HG03196 (cell line): ENCODE data around the gene ZNF595.
"Not testable (repeated sequence)": the region's sequence is repeated elsewhere in the genome, so short reads cannot be mapped to it uniquely, and the experiment has no call there.

ENCODE experiments used
- ATAC-seq: cut with Tn5 transposase; IDR thresholded peaks from one replicate; pipeline ENCODE4 v1.9.1; 2021; ENCODE audit not compliant: unreplicated experiment

The ZNF595 gene

DNA sequence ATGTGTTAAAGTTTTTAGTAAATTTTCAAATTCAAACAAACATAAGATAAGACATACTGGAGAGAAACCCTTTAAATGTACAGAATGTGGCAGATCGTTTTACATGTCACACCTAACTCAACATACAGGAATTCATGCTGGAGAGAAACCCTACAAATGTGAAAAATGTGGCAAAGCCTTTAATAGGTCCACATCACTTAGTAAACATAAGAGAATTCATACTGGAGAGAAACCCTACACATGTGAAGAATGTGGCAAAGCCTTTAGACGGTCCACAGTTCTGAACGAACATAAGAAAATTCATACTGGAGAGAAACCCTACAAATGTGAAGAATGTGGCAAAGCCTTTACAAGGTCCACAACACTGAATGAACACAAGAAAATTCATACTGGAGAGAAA is 32.8 kb downstream of the ZNF595 start:
- no peak for ATAC-seq

DNA sequence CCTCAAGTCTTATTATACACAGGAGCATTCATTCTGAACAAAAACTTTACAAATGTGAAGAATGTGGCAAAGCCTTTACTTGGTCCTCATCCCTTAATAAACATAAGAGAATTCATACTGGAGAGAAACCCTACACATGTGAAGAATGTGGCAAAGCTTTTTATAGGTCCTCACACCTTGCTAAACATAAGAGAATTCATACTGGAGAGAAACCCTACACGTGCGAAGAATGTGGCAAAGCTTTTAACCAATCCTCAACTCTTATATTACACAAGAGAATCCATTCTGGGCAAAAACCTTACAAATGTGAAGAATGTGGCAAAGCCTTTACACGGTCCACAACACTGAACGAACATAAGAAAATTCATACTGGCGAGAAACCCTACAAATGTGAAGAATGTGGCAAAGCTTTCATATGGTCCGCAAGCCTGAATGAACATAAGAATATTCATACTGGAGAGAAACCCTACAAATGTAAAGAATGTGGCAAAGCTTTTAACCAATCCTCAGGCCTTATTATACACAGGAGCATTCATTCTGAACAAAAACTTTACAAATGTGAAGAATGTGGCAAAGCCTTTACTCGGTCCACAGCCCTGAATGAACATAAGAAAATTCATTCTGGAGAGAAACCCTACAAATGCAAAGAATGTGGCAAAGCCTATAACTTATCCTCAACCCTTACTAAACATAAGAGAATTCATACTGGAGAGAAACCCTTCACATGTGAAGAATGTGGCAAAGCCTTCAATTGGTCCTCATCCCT is 33.6 kb downstream of the ZNF595 start:
- not testable (repeated sequence) for ATAC-seq

DNA sequence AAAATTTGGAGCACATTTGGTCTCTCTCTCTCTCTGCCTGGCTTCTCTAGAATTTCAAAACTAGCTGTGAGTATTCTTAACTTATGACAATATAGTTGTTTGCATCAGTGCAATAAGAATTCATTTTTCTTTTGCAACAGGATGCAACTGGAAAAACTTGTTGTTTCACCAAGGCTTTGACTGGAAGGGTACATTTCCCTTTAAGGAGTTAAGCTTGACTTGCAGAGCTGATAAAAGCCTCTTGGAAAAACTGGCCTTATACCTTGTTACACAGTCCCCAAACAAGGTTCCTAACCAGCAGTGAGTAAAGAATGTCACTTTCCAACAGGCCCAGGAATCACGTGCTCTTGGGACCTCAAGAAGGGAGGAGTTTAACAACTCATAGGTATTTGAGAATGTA is 45.3 kb downstream of the ZNF595 start:
- no peak for ATAC-seq

DNA sequence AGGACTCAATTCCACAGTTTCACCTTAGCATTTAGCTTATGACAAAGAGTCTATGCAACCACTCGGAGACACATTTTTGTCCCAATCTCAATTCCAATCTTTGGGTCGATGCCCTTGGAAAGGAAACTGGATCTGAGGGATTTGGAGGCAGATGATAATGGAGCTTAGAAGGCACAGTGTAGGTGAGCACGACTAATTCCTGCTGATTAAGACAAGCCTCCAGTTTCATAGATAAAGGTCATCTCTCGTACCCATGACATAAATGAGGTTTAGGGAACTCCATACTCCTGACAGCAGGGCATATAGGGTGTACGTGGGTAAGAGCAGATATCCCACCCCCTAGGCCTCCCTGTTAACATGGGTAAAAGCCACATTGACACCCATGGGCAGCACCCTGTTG is 46.7 kb downstream of the ZNF595 start:
- ATAC-seq, result no peak

DNA sequence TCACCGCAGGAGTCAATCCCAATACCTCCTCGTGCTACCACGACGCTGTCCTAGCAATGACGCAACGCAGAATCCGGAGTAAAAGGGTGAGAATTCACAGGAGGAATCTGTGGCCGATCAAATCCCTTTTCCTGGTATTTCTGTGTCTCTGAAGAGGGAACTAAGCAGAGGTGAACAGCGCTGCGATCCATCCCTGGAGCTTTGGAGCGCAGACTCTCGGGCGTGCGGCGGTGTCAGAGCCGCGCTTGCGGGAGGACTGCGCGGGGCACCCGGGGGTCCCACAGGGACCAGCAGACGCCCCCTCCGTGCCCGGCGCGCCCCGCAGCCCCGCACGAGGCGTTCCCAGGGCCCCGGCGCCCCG is 53.9 kb downstream of the ZNF595 start:
- ATAC-seq, result no peak

DNA sequence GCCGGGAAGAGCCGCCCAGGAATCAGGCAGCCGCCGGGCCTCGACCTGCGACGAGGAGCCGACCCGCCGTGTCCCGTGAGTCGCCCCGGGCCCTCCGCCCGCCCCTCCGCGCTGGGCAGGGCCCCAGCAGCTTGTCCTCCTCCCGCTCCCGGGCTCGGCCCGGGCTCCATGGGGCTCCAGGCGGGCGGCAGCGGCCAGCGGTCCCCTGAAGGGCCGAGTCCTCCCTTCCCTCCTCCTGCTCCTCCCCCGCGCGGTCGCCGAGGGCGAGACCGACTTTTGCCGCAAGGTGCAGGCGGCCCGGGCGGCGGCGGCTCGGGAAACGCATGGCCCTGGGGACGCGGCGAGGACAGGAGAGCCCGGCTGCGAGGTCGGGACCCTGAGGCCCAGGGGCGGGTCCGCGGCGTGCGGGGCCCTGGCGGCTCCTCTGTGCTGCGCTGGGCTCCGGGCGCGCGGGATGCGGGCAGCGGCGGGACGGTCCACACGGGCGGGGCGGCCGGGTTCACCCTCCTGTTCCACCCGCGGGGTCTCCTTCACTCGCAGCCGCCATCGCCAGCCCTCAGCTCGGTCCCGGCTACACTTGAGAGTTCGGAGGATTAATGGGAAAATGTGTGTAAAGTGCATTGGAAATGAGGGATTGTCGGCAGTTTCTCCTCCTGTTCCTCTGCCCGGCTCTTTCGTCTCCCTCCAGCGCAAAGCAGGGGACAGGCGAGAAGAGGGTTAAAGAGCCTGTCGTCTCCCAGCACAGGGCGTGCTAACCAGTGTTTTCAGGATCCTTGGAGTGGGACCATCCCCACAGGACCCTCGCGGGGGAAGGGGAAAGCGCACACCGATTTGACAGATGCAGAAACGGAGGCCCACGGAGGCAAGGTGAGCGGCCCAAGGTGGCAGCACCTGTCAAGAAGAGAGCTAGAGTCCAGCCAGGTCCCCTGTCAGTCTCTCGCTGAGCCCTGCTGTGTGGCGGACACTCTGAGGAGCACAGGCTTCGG is 54.6 kb downstream of the ZNF595 start:
- no peak for ATAC-seq

DNA sequence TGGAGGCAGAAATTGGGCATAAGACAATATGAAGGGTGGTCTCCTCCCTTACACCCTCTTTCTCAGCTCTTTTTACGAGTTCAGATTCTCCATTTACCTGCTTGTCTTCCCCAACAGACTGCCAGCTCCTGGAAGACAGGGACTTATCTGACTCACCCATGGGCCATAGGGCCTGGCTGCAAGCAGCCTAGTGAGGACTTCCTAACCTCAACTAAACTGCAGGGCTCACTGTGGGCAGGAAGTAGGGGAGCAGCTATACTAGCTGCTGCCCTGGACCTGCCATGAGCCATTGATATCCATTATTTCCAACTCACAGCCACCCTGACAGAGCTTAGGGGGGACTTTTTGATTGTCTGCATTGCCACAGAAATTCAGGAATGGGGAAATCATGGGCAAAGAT is 59.6 kb downstream of the ZNF595 start:
- no peak for ATAC-seq

DNA sequence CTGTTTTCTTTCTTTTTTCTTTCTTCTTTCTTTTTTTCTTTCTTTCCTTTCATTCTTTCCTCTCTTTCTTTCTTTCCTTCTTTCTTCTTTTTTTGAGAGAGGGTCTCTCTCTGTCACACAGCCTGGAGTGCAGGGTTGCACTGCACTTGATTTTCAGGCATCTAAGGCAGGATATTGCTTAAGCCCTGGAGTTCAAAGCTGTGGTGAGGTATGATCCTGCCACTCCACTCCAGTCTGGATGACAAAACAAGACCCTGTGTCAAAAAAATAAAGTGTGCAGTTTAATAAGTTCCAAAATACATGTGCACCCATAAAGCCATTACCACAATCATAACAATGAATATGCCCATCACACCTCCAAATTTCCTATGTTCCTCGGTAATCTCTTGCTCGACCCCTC is 60.6 kb downstream of the ZNF595 start:
- no peak for ATAC-seq

DNA sequence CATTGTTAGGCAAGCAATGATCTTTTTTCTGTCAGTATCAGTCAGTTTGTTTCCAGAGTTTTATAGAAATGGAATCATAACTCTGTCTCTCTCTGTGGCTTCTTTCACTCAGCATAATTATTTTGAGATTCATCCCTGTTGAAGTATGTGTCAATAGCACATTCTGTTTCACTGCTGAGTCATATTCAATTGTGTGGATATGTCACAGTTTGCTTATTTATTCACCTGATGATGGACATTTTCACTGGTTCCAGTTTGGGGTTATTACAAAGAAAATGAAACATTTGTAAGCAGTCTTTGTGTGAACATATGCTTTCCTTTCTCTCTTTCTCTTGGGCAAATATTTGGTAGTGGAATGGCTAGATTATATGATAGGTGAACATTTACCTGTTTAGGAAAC is 61.0 kb downstream of the ZNF595 start:
- ATAC-seq, result no peak

DNA sequence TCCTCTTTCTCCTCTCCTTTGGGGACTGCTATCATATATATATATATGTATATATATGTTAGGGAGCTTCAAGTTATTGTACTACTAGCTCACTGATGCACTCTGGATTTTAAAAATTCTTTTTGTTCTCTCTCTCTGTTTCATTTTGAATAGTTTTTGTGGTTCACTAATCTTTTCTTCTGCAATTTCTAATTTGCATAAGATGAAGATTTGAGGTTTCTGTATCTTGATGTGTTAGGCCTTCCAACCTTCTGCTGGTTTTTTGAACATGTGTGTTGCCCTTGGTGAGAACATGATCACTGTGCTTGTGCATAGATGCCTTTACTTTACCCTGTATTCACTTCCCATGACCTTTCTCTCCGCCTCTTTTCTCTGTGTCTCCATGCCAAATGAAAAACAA is 63.4 kb downstream of the ZNF595 start:
- ATAC-seq, result no peak

DNA sequence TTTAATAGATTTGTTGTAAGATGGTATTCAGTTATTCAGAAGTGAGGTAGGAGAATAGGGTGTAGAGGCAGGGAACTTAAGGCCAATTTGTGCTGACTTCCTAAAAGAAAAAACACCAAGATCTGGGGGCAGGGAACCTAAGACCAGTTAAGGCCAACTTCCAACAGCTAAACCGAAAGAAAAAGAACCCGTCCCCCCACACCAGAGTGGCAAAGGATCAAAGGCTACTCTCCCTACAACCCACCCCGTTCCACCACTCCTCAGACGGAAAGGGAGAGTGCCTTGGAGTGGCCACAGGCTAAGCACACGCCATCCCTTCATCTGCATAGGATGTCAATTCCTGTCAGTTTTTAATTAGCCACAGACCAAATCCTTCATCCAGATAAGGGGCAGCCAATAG is 67.5 kb downstream of the ZNF595 start:
- ATAC-seq, result no peak

DNA sequence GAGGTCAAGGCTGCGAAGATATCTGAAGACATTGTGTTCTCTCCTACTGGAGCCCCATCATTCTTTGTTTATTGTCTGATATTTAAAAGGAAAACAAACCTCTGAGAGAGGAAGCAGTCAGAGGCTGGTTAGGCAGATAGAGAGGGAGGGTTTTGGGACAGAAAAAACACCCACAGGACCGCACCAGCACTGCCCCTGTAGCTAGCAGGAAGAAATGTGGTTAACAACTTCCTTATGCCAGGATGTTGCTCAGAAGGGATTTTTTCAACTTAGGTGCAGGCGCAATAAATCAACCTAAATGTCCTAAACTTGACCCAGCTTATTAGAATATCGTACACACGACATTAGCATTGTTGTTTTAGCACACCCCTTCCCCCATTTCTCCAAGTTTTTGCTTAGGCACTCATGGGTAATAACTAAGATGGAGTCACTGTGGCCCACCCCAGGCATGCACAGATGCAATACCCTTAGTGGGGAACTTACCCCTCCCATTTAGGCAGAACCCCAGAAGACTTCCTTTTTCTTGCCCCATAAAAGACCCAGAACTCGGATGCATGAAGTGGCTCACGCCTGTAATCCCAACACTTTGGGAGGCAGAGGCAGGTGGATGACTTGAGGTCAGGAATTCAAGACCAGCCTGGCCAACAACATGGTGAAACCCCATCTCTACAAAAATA is 68.4 kb downstream of the ZNF595 start:
- ATAC-seq, result no peak

DNA sequence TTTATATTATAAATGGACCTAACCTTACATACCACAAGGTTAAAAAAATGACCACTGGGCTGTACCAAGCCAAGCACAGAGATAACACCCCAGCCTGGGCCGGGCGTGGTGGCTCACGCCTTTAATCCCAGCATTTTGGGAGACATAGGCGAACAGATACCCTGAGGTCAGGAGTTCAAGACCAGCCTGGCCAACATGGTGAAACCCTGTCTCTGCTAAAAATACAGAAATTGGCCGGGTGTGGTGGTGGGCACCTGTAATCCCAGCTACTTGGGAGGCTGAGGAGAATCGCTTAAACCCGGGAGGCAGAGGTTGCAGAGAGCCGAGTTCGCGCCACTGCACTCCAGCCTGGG is 70.8 kb downstream of the ZNF595 start:
- ATAC-seq, result not testable (repeated sequence)

DNA sequence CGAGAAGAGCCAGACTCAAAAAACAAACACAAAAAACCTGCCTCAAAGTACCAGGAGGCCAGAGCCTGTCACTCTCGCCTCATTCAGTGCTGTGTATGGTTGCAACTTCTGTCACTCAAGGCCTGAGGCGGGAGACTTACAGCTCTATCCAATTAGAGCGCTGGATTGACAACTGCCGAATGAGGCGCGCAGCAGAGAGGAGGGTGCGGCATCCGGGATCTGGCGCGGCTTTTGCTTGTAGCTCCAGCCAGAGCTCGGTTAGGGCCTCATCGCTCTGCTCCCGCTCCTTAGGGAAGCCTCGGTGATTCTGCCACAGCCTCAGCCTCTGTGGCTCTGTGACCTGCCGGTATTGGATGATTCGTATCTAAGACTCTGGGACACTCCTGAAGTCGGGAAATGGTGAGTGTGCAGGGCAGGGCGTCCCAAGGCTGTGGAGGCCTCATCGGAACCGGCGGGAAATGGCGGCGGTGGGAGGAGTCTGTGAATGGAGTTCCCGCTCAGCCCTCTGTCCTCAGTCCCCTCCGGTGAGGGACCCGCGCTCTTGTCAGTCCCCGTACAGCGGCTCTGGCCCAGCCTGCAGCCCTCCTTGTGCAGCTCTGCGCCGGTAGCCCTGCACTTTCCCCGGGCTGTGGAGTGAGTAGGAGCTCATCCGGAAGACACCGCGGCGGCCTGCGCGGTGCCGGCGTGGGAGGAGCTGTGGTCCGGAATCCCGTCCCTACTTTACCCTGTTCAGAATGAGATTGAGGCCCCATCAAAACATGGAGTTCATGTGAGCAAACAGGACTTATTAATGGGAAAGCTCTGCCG is 71.4 kb downstream of the ZNF595 start, which contains the start of gene ZNF718:
ZNF718 (plus strand) TSS at position 227 of the 807 bp plus-strand sequence; CDS start at position 397, 170 bp downstream.
- peak; percentile 99 for ATAC-seq

DNA sequence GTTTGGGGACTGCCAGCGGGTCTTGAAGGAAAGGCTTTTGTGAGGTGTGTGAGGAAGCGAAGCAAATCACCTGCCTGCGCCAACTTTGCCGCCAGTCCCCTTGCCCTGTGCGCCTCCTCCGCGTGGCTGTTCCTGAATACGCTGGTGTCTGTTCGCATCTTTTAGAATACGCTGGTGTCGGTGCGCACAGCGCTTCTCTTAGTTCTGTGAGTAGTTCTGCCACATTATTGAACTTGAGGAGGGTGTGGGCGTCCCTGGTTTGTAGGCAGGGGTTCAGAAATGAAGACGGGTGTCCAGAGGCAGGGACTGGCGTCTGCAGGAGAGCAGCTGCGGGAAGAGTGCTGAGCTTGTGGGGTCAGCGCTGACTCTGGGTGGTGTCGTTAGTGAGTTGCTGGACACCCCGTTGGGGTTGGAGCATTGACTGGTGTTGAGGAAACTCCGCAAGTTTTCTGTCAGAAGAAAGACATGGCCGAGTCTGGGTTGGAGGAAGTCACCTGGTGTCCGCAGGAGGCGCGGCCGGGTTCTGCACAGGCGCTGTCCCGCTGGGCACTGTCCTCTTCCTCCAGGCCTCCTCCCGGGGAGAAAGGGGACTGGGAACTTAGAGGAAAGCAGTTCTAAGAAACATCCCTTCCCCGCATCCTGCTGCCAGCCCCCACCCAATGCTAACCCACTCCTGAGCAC is 72.1 kb downstream of the ZNF595 start:
- peak; percentile 14 for ATAC-seq

DNA sequence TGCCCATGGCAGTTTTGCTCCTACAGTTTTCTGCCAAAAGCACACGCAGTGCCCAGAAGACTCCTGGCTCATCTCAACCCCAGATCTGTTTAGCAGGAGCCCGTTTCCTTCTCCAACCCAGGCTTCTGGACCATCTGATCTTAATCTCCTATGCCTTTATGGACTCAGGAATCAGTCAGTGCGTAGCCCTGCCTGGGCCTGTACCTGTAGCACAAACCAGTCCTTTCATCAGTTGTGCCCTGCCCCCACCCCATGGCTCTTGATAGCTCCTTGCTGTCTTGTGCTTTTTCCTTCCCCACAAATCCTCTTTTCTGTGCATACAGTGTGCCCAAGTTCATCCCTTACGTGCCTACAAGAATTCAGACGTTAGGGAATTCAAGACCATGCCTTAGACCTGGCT is 72.7 kb downstream of the ZNF595 start:
- no peak for ATAC-seq

DNA sequence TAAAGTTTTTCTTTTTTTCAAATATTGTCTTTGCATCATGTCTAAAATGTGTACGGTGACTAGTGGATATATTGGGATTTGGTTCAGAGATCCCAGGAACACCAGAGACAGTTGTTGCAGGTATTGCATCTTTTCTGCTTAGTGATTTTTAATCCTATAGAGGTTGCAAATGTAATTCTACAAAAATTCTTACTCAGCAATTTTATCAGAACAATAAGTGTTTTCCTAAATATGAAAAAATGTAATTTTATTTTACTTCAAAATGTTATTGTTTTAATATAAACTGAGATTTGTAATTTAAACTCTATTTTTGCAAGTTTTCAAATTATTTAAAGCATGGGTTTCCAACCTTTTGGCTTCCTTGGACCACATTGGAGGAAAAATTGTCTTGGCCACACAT is 79.4 kb downstream of the ZNF595 start:
- no peak for ATAC-seq
